ENCODE data around the gene HYAL2.

The HYAL2 gene

DNA sequence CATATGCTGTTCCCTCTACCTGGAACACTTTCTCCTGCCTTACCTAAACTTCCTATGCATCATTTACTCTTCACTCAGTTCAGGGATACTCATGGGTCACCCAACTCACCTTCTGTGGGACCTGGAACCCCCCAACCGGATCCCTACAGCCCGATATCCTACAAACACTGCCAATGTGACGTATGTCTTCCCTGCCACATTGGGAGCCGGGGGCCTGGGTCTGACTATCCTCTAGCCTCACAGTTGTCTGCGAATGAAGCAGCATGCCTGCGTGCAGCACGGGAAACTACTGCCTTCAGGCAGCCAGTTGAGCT lies 27.6 kb upstream of the HYAL2 start:
- TF ChIP-seq FOXP2 (optimal IDR thresholded peaks at IDR 0.05; ENCODE audit: borderline replicate concordance, extremely low read depth, extremely low read length, insufficient read depth) (no peak), POLR2AphosphoS5 (IDR thresholded peaks at IDR 0.05; ENCODE audit: low read depth, low read length) (no peak), TAF1 (IDR thresholded peaks at IDR 0.05; ENCODE audit: borderline replicate concordance, insufficient read depth, low read length) (no peak), SIN3A (IDR thresholded peaks at IDR 0.05; ENCODE audit: borderline replicate concordance, insufficient read depth, low read length) (no peak)
- TF ChIP-seq, protein P1, sequence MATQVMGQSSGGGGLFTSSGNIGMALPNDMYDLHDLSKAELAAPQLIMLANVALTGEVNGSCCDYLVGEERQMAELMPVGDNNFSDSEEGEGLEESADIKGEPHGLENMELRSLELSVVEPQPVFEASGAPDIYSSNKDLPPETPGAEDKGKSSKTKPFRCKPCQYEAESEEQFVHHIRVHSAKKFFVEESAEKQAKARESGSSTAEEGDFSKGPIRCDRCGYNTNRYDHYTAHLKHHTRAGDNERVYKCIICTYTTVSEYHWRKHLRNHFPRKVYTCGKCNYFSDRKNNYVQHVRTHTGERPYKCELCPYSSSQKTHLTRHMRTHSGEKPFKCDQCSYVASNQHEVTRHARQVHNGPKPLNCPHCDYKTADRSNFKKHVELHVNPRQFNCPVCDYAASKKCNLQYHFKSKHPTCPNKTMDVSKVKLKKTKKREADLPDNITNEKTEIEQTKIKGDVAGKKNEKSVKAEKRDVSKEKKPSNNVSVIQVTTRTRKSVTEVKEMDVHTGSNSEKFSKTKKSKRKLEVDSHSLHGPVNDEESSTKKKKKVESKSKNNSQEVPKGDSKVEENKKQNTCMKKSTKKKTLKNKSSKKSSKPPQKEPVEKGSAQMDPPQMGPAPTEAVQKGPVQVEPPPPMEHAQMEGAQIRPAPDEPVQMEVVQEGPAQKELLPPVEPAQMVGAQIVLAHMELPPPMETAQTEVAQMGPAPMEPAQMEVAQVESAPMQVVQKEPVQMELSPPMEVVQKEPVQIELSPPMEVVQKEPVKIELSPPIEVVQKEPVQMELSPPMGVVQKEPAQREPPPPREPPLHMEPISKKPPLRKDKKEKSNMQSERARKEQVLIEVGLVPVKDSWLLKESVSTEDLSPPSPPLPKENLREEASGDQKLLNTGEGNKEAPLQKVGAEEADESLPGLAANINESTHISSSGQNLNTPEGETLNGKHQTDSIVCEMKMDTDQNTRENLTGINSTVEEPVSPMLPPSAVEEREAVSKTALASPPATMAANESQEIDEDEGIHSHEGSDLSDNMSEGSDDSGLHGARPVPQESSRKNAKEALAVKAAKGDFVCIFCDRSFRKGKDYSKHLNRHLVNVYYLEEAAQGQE (IDR thresholded peaks at IDR 0.05; ENCODE audit: insufficient read depth in 1 of 2, low read depth in 2 of 2, low read length in 2 of 2): no peak

DNA sequence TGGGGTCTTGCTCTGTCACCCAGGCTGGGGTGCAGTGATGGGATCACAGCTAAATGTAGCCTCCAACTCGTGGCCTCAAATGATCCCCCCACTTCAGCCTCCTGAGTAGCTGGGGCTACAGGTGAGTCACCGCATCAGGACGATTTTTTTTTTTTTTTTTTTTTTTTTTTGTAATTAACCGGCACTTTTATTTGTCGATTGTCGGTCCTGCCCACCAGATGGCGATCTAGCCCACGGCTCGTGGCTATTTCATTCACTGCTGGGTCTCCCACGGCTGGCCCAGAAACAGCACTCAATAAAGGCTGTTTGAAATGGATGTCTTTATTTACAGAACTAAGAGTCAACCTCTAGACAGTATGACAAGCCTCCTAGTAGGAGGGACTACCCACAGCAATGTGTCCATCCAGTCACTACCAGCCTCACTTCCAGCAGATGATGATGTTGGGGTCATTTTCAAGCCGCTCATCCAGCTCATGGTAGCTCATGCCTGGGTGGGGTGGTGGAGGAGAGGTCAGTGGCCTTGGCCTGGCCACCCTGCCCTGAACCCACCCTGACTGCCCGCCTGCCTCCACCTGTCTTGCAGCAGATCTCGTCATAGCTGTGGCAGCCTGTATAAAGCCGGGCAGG lies 24.8 kb upstream of the HYAL2 start:
- no peak for TF ChIP-seq FOXP2 (optimal IDR thresholded peaks at IDR 0.05; ENCODE audit: borderline replicate concordance, extremely low read depth, extremely low read length, insufficient read depth)
- no peak for TF ChIP-seq SIN3A (IDR thresholded peaks at IDR 0.05; ENCODE audit: borderline replicate concordance, insufficient read depth, low read length)
- no peak for TF ChIP-seq POLR2AphosphoS5 (IDR thresholded peaks at IDR 0.05; ENCODE audit: low read depth, low read length)
- TF ChIP-seq, protein P1 (IDR thresholded peaks at IDR 0.05; ENCODE audit: insufficient read depth in 1 of 2, low read depth in 2 of 2, low read length in 2 of 2): no peak
- TF ChIP-seq TAF1 (IDR thresholded peaks at IDR 0.05; ENCODE audit: borderline replicate concordance, insufficient read depth, low read length): no peak

DNA sequence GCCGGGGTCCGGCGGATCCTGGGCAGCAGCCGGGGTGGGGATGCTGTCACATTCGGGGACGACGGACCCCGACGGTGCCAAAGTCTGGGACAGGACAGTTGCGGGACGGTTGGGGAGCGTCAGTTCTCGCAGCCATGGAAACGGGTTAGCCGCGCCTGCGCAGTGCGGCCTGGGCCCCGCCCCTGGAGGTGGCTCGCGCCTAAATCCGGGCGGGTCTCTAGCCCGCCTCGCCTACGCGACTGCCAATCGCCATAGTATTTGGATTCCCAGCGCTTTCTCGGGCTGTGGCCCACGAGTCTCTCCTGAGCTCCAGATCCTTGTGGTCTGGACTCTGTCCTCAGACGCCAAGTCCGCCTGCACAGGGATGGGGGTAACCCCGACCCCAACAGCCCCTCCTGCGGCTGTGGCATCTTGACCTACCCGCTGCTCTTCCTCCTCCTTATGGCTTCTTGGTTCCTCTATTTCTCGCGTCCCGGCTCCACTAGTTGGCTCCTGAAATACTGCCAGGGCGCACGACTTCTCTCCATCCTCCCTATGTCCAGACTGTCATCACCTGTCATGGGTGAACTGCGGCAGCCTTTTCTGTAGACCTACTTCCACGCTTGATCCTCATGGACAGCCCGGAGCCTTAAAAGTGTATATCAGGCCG lies 23.2 kb upstream of the HYAL2 start, which contains the start of gene ZMYND10:
Gene ZMYND10, minus strand, starts transcription at position 147 of the 649 bp plus-strand sequence. CDS start 153 bp downstream, outside the sequence.
- no peak for TF ChIP-seq FOXP2 (optimal IDR thresholded peaks at IDR 0.05; ENCODE audit: borderline replicate concordance, extremely low read depth, extremely low read length, insufficient read depth)
- no peak for TF ChIP-seq SIN3A (IDR thresholded peaks at IDR 0.05; ENCODE audit: borderline replicate concordance, insufficient read depth, low read length)
- TF ChIP-seq POLR2AphosphoS5 (IDR thresholded peaks at IDR 0.05; ENCODE audit: low read depth, low read length): no peak
- TF ChIP-seq TAF1 (IDR thresholded peaks at IDR 0.05; ENCODE audit: borderline replicate concordance, insufficient read depth, low read length): no peak
- TF ChIP-seq, protein P1 (IDR thresholded peaks at IDR 0.05; ENCODE audit: insufficient read depth in 1 of 2, low read depth in 2 of 2, low read length in 2 of 2): no peak

DNA sequence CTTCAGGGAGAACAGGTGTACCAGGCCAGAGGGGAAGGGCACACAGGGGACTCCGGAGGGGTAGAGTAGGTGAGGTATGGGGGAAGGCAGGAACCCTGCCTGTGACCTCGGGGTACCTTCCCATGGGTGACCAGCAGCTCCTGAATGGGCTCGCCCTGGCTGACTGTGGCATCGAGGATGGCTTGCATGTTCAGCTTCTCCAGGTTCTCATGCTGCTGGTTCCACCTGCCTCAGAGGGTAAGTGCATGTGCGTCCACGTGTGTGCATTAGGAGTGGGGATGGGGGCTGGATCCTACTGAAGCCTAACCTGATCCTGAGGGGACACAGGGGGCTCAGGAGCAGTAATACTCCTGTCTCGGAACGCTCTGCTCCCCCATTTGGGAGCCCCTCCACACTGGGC lies 22.5 kb upstream of the HYAL2 start:
- no peak for TF ChIP-seq FOXP2 (optimal IDR thresholded peaks at IDR 0.05; ENCODE audit: borderline replicate concordance, extremely low read depth, extremely low read length, insufficient read depth)
- no peak for TF ChIP-seq POLR2AphosphoS5 (IDR thresholded peaks at IDR 0.05; ENCODE audit: low read depth, low read length)
- TF ChIP-seq, protein P1 (IDR thresholded peaks at IDR 0.05; ENCODE audit: insufficient read depth in 1 of 2, low read depth in 2 of 2, low read length in 2 of 2): no peak
- no peak for TF ChIP-seq SIN3A (IDR thresholded peaks at IDR 0.05; ENCODE audit: borderline replicate concordance, insufficient read depth, low read length)
- TF ChIP-seq TAF1 (IDR thresholded peaks at IDR 0.05; ENCODE audit: borderline replicate concordance, insufficient read depth, low read length): no peak
